K562 (cell line): ENCODE results near the gene ERBB4. TPM values are rescaled to one million over a fixed set of nuclear protein-coding genes. Genes with fewer than 3 reads are reported as not detected.

Experiments used
- ATAC-seq: fragments of 200-7000 bp; cut with Tn5 transposase; 3 replicates; pipeline ENCODE4 v1.9.1; 2020; ENCODE audit warnings: moderate library complexity
- BruUV-seq: library from RNA; stranded (reverse); fragments of 400-500 nt; replicated peaks from 2 replicates; lab custom pipeline; 2021; lab: Mats Ljungman, UMichigan
- CTCF ChIA-PET: fragments of 300-600 bp; formaldehyde crosslinking; extraction: SDS; loops from one replicate; lab custom pipeline; 2021; ENCODE audit warnings: low intra/inter-chr PET ratio; lab: Yijun Ruan, JAX
- POLR2A ChIA-PET: fragments of 300-600, 350-650 bp; sonication (Branson Sonifier 250); formaldehyde crosslinking; extraction: SDS; loops from one replicate; lab custom pipeline; 2021; ENCODE audit warnings: antibody characterized with exemption, inconsistent platforms; lab: Yijun Ruan, JAX
- DNase-seq, 4 experiments: peaks; one replicate each; pipeline versions ENCODE4 v3.0.0 to v3.0.0-alpha.2; 2011 to 2018; ENCODE audit warnings: low spot score in 3 of 4, mixed read lengths in 3 of 4; ENCODE audit errors: extremely low read depth in 1 of 4
- FAIRE-seq: peaks from 2 replicates; lab custom pipeline; 2011; peaks lifted over from hg19 to GRCh38; lab: Jason Lieb, UNC
- H2AFZ ChIP-seq: 2 replicates; pipeline ENCODE4 v1.6.0; 2011; ENCODE audit warnings: low read depth, low read length, control low read depth, inconsistent platforms
- H3K27ac ChIP-seq: fragments of 200-600 bp; 3 replicates; pipeline ENCODE4 v1.8.0; 2011; ENCODE audit warnings: low read depth, mild to moderate bottlenecking, control low read depth, inconsistent platforms, low read length, moderate library complexity, mixed read lengths; ENCODE audit errors: extremely low read depth
- H3K27me3 ChIP-seq, 2 experiments: fragments of 300-600 bp in 1 of 2; 2 replicates in 1 of 2; 3 replicates in 1 of 2; pipeline versions ENCODE4 v1.6.0 to v1.8.0; 2011; ENCODE audit warnings: inconsistent platforms in 2 of 2, low read length in 2 of 2, mild to moderate bottlenecking in 1 of 2, mixed read lengths in 1 of 2, moderate library complexity in 1 of 2; ENCODE audit not compliant: control insufficient read depth in 2 of 2, insufficient read depth in 2 of 2
- H3K36me3 ChIP-seq: fragments of 300-600 bp; 3 replicates; pipeline ENCODE4 v1.8.0; 2011; ENCODE audit warnings: mild to moderate bottlenecking, low read length, inconsistent platforms; ENCODE audit not compliant: control insufficient read depth, insufficient read depth
- H3K4me1 ChIP-seq, 2 experiments: fragments of 200-600 bp in 1 of 2; replicated peaks in 1 of 2; 2 replicates in 1 of 2; 3 replicates in 1 of 2; pipeline versions ENCODE4 v1.5.1 to v1.8.0; 2011; ENCODE audit warnings: inconsistent platforms in 2 of 2, low read length in 2 of 2, mild to moderate bottlenecking in 1 of 2, mixed read lengths in 1 of 2, moderate library complexity in 1 of 2; ENCODE audit not compliant: control insufficient read depth in 2 of 2, insufficient read depth in 2 of 2
- H3K4me2 ChIP-seq: 2 replicates; pipeline ENCODE4 v1.6.1; 2011; ENCODE audit warnings: low read length, control low read depth, inconsistent platforms, mixed read lengths; ENCODE audit not compliant: insufficient read depth
- H3K4me3 ChIP-seq: fragments of 200-600 bp; sonication (generic), shearing (Covaris generic); 2 replicates; pipeline ENCODE4 v1.5.1; 2016; ENCODE audit warnings: control low read depth, inconsistent platforms
- H3K79me2 ChIP-seq: fragments of 200-600 bp; 3 replicates; pipeline ENCODE4 v1.8.0; 2011; ENCODE audit warnings: low read length, inconsistent platforms; ENCODE audit not compliant: control insufficient read depth, insufficient read depth
- H3K9ac ChIP-seq, 2 experiments: 2 replicates each; pipeline versions ENCODE4 v1.6.0 to v1.6.1; 2011; ENCODE audit warnings: low read depth in 2 of 2, low read length in 2 of 2, control low read depth in 1 of 2, inconsistent platforms in 1 of 2, mild to moderate bottlenecking in 1 of 2, mixed read lengths in 1 of 2; ENCODE audit not compliant: insufficient read depth in 1 of 2
- H3K9me1 ChIP-seq: one replicate; pipeline ENCODE4 v1.6.0; 2011; ENCODE audit warnings: inconsistent platforms, mild to moderate bottlenecking, low read length, moderate library complexity; ENCODE audit not compliant: control insufficient read depth, insufficient read depth
- H3K9me3 ChIP-seq: replicated peaks from 2 replicates; pipeline ENCODE4 v1.5.1; 2011; ENCODE audit warnings: low read depth, low read length, inconsistent platforms; ENCODE audit not compliant: control insufficient read depth, insufficient read depth
- H4K20me1 ChIP-seq: replicated peaks from 2 replicates; pipeline ENCODE4 v1.6.1; 2011; ENCODE audit warnings: low read length, inconsistent platforms, mixed read lengths; ENCODE audit not compliant: control insufficient read depth, insufficient read depth
- ARHGAP35 ChIP-seq: fragments of 450-650 bp; IDR thresholded peaks from 2 replicates; pipeline ENCODE4 v1.6.1; 2018; ENCODE audit not compliant: partially characterized antibody
- ATF3 ChIP-seq, 2 experiments: fragments of 450-650 bp in 1 of 2; sonication (generic) in 1 of 2; formaldehyde crosslinking in 1 of 2; IDR thresholded peaks in 1 of 2; conservative IDR thresholded peaks in 1 of 2; 2 replicates each; pipeline versions ENCODE4 v1.6.1 to v1.8.1; 2016 to 2023; ENCODE audit warnings: mild to moderate bottlenecking in 2 of 2, moderate library complexity in 2 of 2, inconsistent platforms in 1 of 2, missing genetic modification reagents in 1 of 2
- E2F1 ChIP-seq: sonication (generic); formaldehyde crosslinking; IDR thresholded peaks from 2 replicates; pipeline ENCODE4 v1.8.1; 2023; ENCODE audit warnings: mild to moderate bottlenecking, missing genetic modification reagents, moderate library complexity
- GTF2E2 ChIP-seq: fragments of 200-800 bp; sonication (Bioruptor generic); IDR thresholded peaks from 2 replicates; pipeline ENCODE4 v1.6.1; 2016; ENCODE audit warnings: missing genetic modification characterization, missing compliant biosample characterization
- HDAC2 ChIP-seq: fragments of 450-650 bp; IDR thresholded peaks from 2 replicates; pipeline ENCODE4 v1.6.1; 2016; ENCODE audit warnings: mild to moderate bottlenecking
- HDAC3 ChIP-seq: fragments of 450-650 bp; IDR thresholded peaks from 2 replicates; pipeline ENCODE4 v1.6.1; 2018; ENCODE audit warnings: borderline replicate concordance, mild to moderate bottlenecking, moderate library complexity; ENCODE audit not compliant: partially characterized antibody
- MTA3 ChIP-seq: fragments of 450-650 bp; formaldehyde crosslinking; IDR thresholded peaks from 2 replicates; pipeline ENCODE4 v1.6.1; 2017; ENCODE audit warnings: mild to moderate bottlenecking, borderline replicate concordance
- NR4A1 ChIP-seq, 2 experiments: fragments of 250-450 bp in 1 of 2; fragments of 450-650 bp in 1 of 2; sonication (Bioruptor Pico) in 1 of 2; IDR thresholded peaks; 2 replicates each; pipeline versions ENCODE4 v1.4.0 to v1.6.1; 2016 to 2020; ENCODE audit warnings: mild to moderate bottlenecking in 2 of 2, missing compliant biosample characterization in 1 of 2, missing genetic modification characterization in 1 of 2, moderate library complexity in 1 of 2
- YY1 ChIP-seq, 3 experiments: IDR thresholded peaks; 2 replicates each; pipeline ENCODE4 v1.6.1; 2011; ENCODE audit warnings: low read length in 2 of 3, mild to moderate bottlenecking in 2 of 3, moderate library complexity in 2 of 3, borderline replicate concordance in 1 of 3, control low read depth in 1 of 3, low read depth in 1 of 3; ENCODE audit not compliant: insufficient read depth in 3 of 3, insufficient replicate concordance in 2 of 3, control insufficient read depth in 1 of 3, insufficient read length in 1 of 3; ENCODE audit errors: extremely low read depth in 1 of 3
- ZFP1 ChIP-seq: fragments of 450-650 bp; formaldehyde crosslinking; IDR thresholded peaks from 2 replicates; pipeline ENCODE4 v1.4.0; 2020; ENCODE audit warnings: mild to moderate bottlenecking, mixed read lengths
- ZKSCAN3 ChIP-seq: fragments of 250-450 bp; sonication (Bioruptor Pico); IDR thresholded peaks from 2 replicates; pipeline ENCODE4 v1.4.0; 2020
- ZNF277 ChIP-seq: fragments of 250-450 bp; sonication (Bioruptor Pico); IDR thresholded peaks from 2 replicates; pipeline ENCODE4 v1.8.0; 2022; ENCODE audit warnings: inconsistent platforms, mild to moderate bottlenecking, moderate library complexity, borderline replicate concordance
- ZNF395 ChIP-seq: fragments of 200-800 bp; sonication (Bioruptor generic); IDR thresholded peaks from 2 replicates; pipeline ENCODE4 v1.6.1; 2017; ENCODE audit warnings: missing genetic modification characterization, missing compliant biosample characterization
- WGBS: fragments of 100-300 bp; shearing (Covaris generic); methylation state at CpG from one replicate; pipeline ENCODE4 v1.1.6; 2016; ENCODE audit warnings: low coverage, mixed read lengths; ENCODE audit not compliant: insufficient coverage; ENCODE audit errors: missing lambda C conversion rate; 5-methylcytosine and 5-hydroxymethylcytosine counted together
- in situ Hi-C: fragments of 300-500 bp; cut with MboI; formaldehyde crosslinking; loops from 4 replicates; pipeline ENCODE4 v1.15.0; 2018; ENCODE audit warnings: inconsistent platforms, mixed read lengths
- intact Hi-C: fragments of 100-400 bp; cut with micrococcal nuclease; formaldehyde crosslinking; loops from 2 replicates; pipeline ENCODE4 v1.14.2; 2022
- polyA plus RNA-seq, 8 experiments: library from polyadenylated mRNA; depleted of rRNA in 4 of 8; stranded (reverse) in 5 of 8; unstranded in 3 of 8; fragments of >200 nt; fragmentation: Nextera tagmentation in 2 of 8; fragmentation: Illumina TruSeq in 1 of 8; extraction: Ambion mirVana in 2 of 8; extraction: Trizol in 1 of 8; gene quantifications; 2 replicates each; pipeline versions ENCODE4 v1.2.1 to v1.2.3, GENCODE V29; 2011 to 2014; ENCODE audit warnings: inconsistent platforms in 1 of 8, missing spikeins in 1 of 8
- total RNA-seq, 7 experiments: library from RNA; depleted of rRNA in 6 of 7; stranded (reverse); fragments of >200 nt in 6 of 7; fragmentation: Illumina TruSeq in 2 of 7; extraction: Trizol in 2 of 7; gene quantifications; 2 replicates each; pipeline versions ENCODE4 v1.2.1 to v1.2.3, GENCODE V29; 2011 to 2021; ENCODE audit warnings: low replicate concordance in 1 of 7

ERBB4 gene
- total and polyA plus RNA-seq, 9 of the 15 experiments (the other 6 are each of a cell fraction or from before 2014, with no cell fraction given) = not detected

GRCh38 chr2:212078103-212078502 is 460.5 kb downstream of the ERBB4 start:
- FAIRE-seq (no peak), ATAC-seq (no peak), DNase-seq (no peak)
- ChIA-PET CTCF (no interaction called here), POLR2A (no interaction called here)
- intact Hi-C loops (no loop called here), in situ Hi-C loops (no loop called here)
- H4K20me1 ChIP-seq = no peaks in the 10 kb centered on the region
- no peaks in the 10 kb centered on the region for H3K27me3 ChIP-seq
- no peaks in the 10 kb centered on the region for H3K9me1 ChIP-seq
- no peaks in the 10 kb centered on the region for H3K36me3 ChIP-seq
- H3K4me1 ChIP-seq = no peaks in the 10 kb centered on the region
- H3K79me2 ChIP-seq = no peaks in the 10 kb centered on the region
- BruUV-seq = no TSS peak
- no peak overlapping the region for H3K4me2 ChIP-seq
- H2AFZ ChIP-seq = no peak overlapping the region
- WGBS = 0% methylated on average over 4 of the region's 4 CpGs
- no peak overlapping the region for H3K4me3 ChIP-seq
- no peaks in the 10 kb centered on the region for H3K9me3 ChIP-seq
- no peak overlapping the region for H3K27ac ChIP-seq
- no peak overlapping the region for H3K9ac ChIP-seq
- no peak for TF ChIP-seq ZNF395 (CRISPR knock-in tag)
- no peak for TF ChIP-seq ZKSCAN3 (CRISPR knock-in tag)
- no peak for TF ChIP-seq ATF3 (IDR thresholded peaks at IDR 0.05)
- TF ChIP-seq ATF3 (CRISPR knock-in tag; conservative IDR thresholded peaks at IDR 0.05) = no peak
- no peak for TF ChIP-seq ZFP1 (CRISPR knock-in tag)
- TF ChIP-seq ZNF277 = no peak
- no peak for TF ChIP-seq ARHGAP35
- no peak for TF ChIP-seq YY1 (IDR thresholded peaks at IDR 0.05; ENCODE audit: borderline replicate concordance in 1 of 3, control insufficient read depth in 1 of 3, extremely low read depth in 1 of 3, insufficient read depth in 3 of 3, insufficient read length in 1 of 3, insufficient replicate concordance in 2 of 3, low read depth in 1 of 3, low read length in 2 of 3)
- no peak for TF ChIP-seq HDAC2
- TF ChIP-seq GTF2E2 (tag) = no peak
- no peak for TF ChIP-seq MTA3
- TF ChIP-seq E2F1 (CRISPR knock-in tag) = no peak
- TF ChIP-seq HDAC3 = no peak
- TF ChIP-seq NR4A1 (CRISPR knock-in tag; IDR thresholded peaks at IDR 0.05) = no peak
- TF ChIP-seq NR4A1 (tag; IDR thresholded peaks at IDR 0.05) = no peak
